ENCODE results near the gene SLC30A3. TPM values are rescaled to one million over a fixed set of nuclear protein-coding genes. Genes with fewer than 3 reads are reported as not detected.

The SLC30A3 gene
- total RNA-seq, 2 experiments from 2014 or later, result not detected

- intact Hi-C loops (cut with DNase I, micrococcal nuclease), result no loop called here
- Histone ChIP-seq H3K4me1 (ENCODE audit: insufficient read depth, low read length) (no peaks in the 10 kb centered on the region), H3K4me3 (ENCODE audit: low read length) (no peak overlapping the region), H3K27ac (ENCODE audit: low read depth in 1 of 2, low read length in 2 of 2) (no peak overlapping the region), H3K36me3 (ENCODE audit: insufficient read depth, low read length) (no peaks in the 10 kb centered on the region), H3K27me3 (ENCODE audit: control insufficient read depth in 1 of 2, insufficient read depth in 2 of 2, low read length in 2 of 2) (peaks cover 6 to 9% of the 10 kb centered on the region in 2 experiments), H3K9me3 (ENCODE audit: control insufficient read depth in 1 of 2, insufficient read depth in 1 of 2, low read length in 2 of 2) (no peaks in the 10 kb centered on the region)
- no peaks in the 10 kb centered on the region for H3K36me3 Mint-ChIP-seq (ENCODE audit: low read depth)
- CTCF ChIA-PET, result no interaction called here
- no peaks in the 10 kb centered on the region for H3K4me1 Mint-ChIP-seq (ENCODE audit: low read depth)
- ATAC-seq (ENCODE audit: poor library complexity), result no peak
- H3K27ac Mint-ChIP-seq, result no peak overlapping the region
- peaks cover 33% of the 10 kb centered on the region for H3K27me3 Mint-ChIP-seq
- no peak for DNase-seq
- POLR2A ChIA-PET, result no interaction called here
- no peaks in the 10 kb centered on the region for H3K9me3 Mint-ChIP-seq
- H3K4me3 Mint-ChIP-seq, result no peak overlapping the region
- TF ChIP-seq CTCF (IDR thresholded peaks at IDR 0.05), result no peak
Observed at GRCh38 chr2:27294928-27295327, 32.1 kb upstream of the SLC30A3 start.

GRCh38 chr2:27291865-27292264, 29.0 kb upstream of the SLC30A3 start:
- H3K9me3 ChIP-seq (ENCODE audit: control insufficient read depth in 1 of 2, insufficient read depth in 1 of 2, low read length in 2 of 2), result no peaks in the 10 kb centered on the region
- Mint-ChIP-seq H3K4me3 (no peak overlapping the region), H3K36me3 (ENCODE audit: low read depth) (no peaks in the 10 kb centered on the region), H3K27ac (no peak overlapping the region), H3K4me1 (ENCODE audit: low read depth) (no peaks in the 10 kb centered on the region), H3K27me3 (peaks cover 24% of the 10 kb centered on the region), H3K9me3 (no peaks in the 10 kb centered on the region)
- intact Hi-C loops (cut with DNase I, micrococcal nuclease), result no loop called here
- POLR2A ChIA-PET, result no interaction called here
- H3K27ac ChIP-seq (ENCODE audit: low read depth in 1 of 2, low read length in 2 of 2), result no peak overlapping the region
- no peak for DNase-seq
- H3K4me3 ChIP-seq (ENCODE audit: low read length), result no peak overlapping the region
- TF ChIP-seq CTCF (IDR thresholded peaks at IDR 0.05), result no peak
- H3K36me3 ChIP-seq (ENCODE audit: insufficient read depth, low read length), result no peaks in the 10 kb centered on the region
- peaks cover 6% of the 10 kb centered on the region in 2 experiments for H3K27me3 ChIP-seq (ENCODE audit: control insufficient read depth in 1 of 2, insufficient read depth in 2 of 2, low read length in 2 of 2)
- CTCF ChIA-PET, result interaction anchor here (1.5 kb wide), 1 partner anchor 12 kb away, joined by 4 read pairs; no protein-coding TSS in a partner anchor
- no peaks in the 10 kb centered on the region for H3K4me1 ChIP-seq (ENCODE audit: insufficient read depth, low read length)
- no peak for ATAC-seq (ENCODE audit: poor library complexity)

GRCh38 chr2:27290549-27290948, 27.7 kb upstream of the SLC30A3 start:
- Mint-ChIP-seq H3K9me3 (no peaks in the 10 kb centered on the region), H3K27me3 (peaks cover 20% of the 10 kb centered on the region), H3K4me1 (ENCODE audit: low read depth) (no peaks in the 10 kb centered on the region), H3K36me3 (ENCODE audit: low read depth) (no peaks in the 10 kb centered on the region), H3K27ac (no peak overlapping the region), H3K4me3 (no peak overlapping the region)
- TF ChIP-seq CTCF (IDR thresholded peaks at IDR 0.05), result no peak
- no peak overlapping the region for H3K4me3 ChIP-seq (ENCODE audit: low read length)
- H3K9me3 ChIP-seq (ENCODE audit: control insufficient read depth in 1 of 2, insufficient read depth in 1 of 2, low read length in 2 of 2), result no peaks in the 10 kb centered on the region
- POLR2A ChIA-PET, result no interaction called here
- no peak for DNase-seq
- H3K27ac ChIP-seq (ENCODE audit: low read depth in 1 of 2, low read length in 2 of 2), result no peak overlapping the region
- no peaks in the 10 kb centered on the region for H3K4me1 ChIP-seq (ENCODE audit: insufficient read depth, low read length)
- no peaks in the 10 kb centered on the region for H3K36me3 ChIP-seq (ENCODE audit: insufficient read depth, low read length)
- no peak for ATAC-seq (ENCODE audit: poor library complexity)
- CTCF ChIA-PET, result interaction anchor here (1.0 to 1.7 kb wide), 3 partner anchors 11 to 25 kb away, joined by 3 to 4 read pairs (median 4); no protein-coding TSS in a partner anchor
- H3K27me3 ChIP-seq (ENCODE audit: control insufficient read depth in 1 of 2, insufficient read depth in 2 of 2, low read length in 2 of 2), result peaks cover 6% of the 10 kb centered on the region in 2 experiments
- intact Hi-C loops (cut with DNase I, micrococcal nuclease), result no loop called here

Measured in CD4-positive, alpha-beta T cell (primary cell).